Gastroesophageal sphincter (tissue), 4 donors: Measurements from ENCODE around the gene TRIM2. TPM values are rescaled to one million over a fixed set of nuclear protein-coding genes. Genes with fewer than 3 reads are reported as not detected.

Experiments
- ATAC-seq: fragments of 150-250 bp; one replicate; pipeline ENCODE4 v1.9.1; 2016; ENCODE audit warnings: mild to moderate bottlenecking, moderate library complexity
- H3K27ac ChIP-seq, 4 donors: fragments of 200-600 bp; sonication (generic) in 3 of 4; 1 replicate in 3 of 4; 2 replicates in 1 of 4; pipeline ENCODE4 v1.5.1; 2016 to 2019
- H3K27me3 ChIP-seq: fragments of 200-600 bp; sonication (generic); one replicate; pipeline ENCODE4 v1.5.1; 2019
- H3K36me3 ChIP-seq, 2 donors: fragments of 200-600 bp; sonication (generic); one replicate each; pipeline ENCODE4 v1.5.1; 2019; ENCODE audit warnings: control low read depth in 1 of 2
- H3K4me1 ChIP-seq, 3 donors: fragments of 200-600 bp; sonication (generic); 1 replicate in 2 of 3; 2 replicates in 1 of 3; pipeline ENCODE4 v1.5.1; 2016 to 2019; ENCODE audit warnings: control low read depth in 2 of 3
- H3K4me3 ChIP-seq, 2 donors: fragments of 200-600 bp; sonication (generic); one replicate each; pipeline ENCODE4 v1.5.1; 2019; ENCODE audit warnings: mild to moderate bottlenecking in 1 of 2, moderate library complexity in 1 of 2
- H3K9me3 ChIP-seq, 3 donors: fragments of 200-600 bp; sonication (generic); one replicate each; pipeline ENCODE4 v1.5.1; 2017 to 2019; ENCODE audit warnings: control low read depth in 2 of 3
- CTCF ChIP-seq, 4 experiments: fragments of 200-600 bp in 2 of 4; fragments of 450-650 bp in 2 of 4; sonication (generic) in 1 of 4; IDR thresholded peaks; one replicate each; pipeline ENCODE4 v1.5.1; 2017 to 2019; ENCODE audit warnings: antibody characterized with exemption in 4 of 4, mild to moderate bottlenecking in 2 of 4, moderate library complexity in 2 of 4
- EP300 ChIP-seq: sonication (generic); formaldehyde crosslinking; IDR thresholded peaks from one replicate; pipeline ENCODE4 v1.6.1; 2017; ENCODE audit warnings: antibody characterized with exemption, mild to moderate bottlenecking
- POLR2A ChIP-seq, 2 donors: fragments of 450-650 bp; IDR thresholded peaks; one replicate each; pipeline ENCODE4 v1.6.1; 2017; ENCODE audit warnings: antibody characterized with exemption in 2 of 2, mild to moderate bottlenecking in 2 of 2, moderate library complexity in 1 of 2
- POLR2AphosphoS5 ChIP-seq: sonication (generic); formaldehyde crosslinking; IDR thresholded peaks from one replicate; pipeline ENCODE4 v1.6.1; 2017; ENCODE audit warnings: antibody characterized with exemption
- WGBS, 2 donors: methylation state at CpG; one replicate each; pipeline ENCODE4 v1.1.5; 2018; ENCODE audit warnings: low coverage in 1 of 2; 5-methylcytosine and 5-hydroxymethylcytosine counted together
- total RNA-seq, 4 donors: library from RNA; depleted of rRNA; stranded (reverse); fragments of >200 nt; gene quantifications; one replicate each; pipeline ENCODE4 v1.1.0, GENCODE V29; 2016

The TRIM2 gene
- total RNA-seq, 4 donors from 2014 or later = 31.2 to 59.2 (median 44.4) TPM

DNA sequence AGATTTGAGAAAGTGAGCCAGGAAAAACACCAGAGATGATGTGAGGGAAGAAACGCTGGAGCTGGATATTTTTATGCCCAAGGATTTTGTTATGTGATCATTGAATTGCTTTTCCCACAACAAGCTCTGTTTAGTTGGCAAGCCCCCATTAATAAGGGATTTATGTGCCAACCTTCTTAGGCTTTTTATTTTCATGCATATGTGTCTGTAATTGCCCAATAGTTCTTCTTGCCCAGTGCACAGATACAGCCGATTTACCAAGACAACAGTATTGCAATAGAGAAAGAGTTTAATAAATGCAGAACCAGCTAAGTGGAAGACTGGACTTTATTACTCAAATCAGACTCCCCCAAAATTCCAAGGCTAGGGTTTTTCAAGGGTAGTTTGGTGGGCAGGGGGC, 57.7 kb downstream of the TRIM2 start:
- H3K9me3 ChIP-seq = peaks cover 0 to 4% (median 0%) of the 10 kb centered on the region in 3 donors
- TF ChIP-seq POLR2AphosphoS5 = no peak
- TF ChIP-seq EP300 = no peak
- no peak for TF ChIP-seq POLR2A (IDR thresholded peaks at IDR 0.05)
- TF ChIP-seq CTCF (IDR thresholded peaks at IDR 0.05) = no peak
- peaks cover 0 to 55% (median 0%) of the 10 kb centered on the region in 3 donors for H3K4me1 ChIP-seq
- ATAC-seq = no peak
- WGBS, 2 donors = 75 to 100% methylated on average over 1 of the region's 2 CpGs
- H3K27ac ChIP-seq = no peak overlapping the region
- no peak overlapping the region for H3K4me3 ChIP-seq
- H3K27me3 ChIP-seq = no peaks in the 10 kb centered on the region
- no peaks in the 10 kb centered on the region for H3K36me3 ChIP-seq

DNA sequence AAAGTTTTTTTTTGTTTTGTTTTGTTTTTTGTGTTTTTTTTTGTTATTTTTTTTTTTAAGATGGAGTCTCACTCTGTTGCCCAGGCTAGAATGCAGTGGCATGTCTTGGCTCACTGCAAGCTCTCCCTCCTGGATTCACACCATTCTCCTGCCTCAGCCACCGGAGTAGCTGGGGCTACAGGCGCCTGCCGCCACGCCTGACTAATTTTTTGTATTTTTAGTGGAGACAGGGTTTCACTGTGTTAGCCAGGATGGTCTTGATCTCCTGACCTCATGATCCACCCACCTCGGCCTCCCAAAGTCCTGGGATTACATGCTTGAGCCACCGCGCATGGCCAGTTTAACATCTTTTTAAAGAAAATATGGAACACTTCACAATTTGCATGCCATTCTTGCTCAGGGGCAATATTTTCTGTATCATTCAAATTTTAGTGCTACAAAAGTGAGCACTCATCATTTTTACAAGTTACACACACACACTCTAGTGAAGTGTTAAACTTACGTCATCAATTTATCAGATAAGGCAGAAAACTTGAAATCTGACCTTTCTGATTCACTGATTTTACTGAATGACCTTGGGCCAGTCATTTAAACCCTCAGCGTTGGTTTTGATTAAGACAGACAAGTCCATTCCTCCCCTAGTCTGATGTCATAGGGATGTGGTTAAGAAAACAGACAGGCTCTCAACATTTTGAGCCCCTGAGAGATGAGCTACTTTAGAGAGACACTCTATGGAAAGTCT, 61.2 kb downstream of the TRIM2 start:
- Histone ChIP-seq H3K9me3 (peaks cover 0 to 4% (median 0%) of the 10 kb centered on the region in 3 donors), H3K36me3 (peaks cover 0 to 3% of the 10 kb centered on the region in 2 donors), H3K27ac (no peak overlapping the region), H3K4me3 (no peak overlapping the region), H3K4me1 (peaks cover 0 to 50% (median 0%) of the 10 kb centered on the region in 3 donors), H3K27me3 (no peaks in the 10 kb centered on the region)
- WGBS, 2 donors = 87% methylated on average over 9 of the region's 9 CpGs; no CpG with 5 or more reads in 1 of the 2 donors
- TF ChIP-seq POLR2AphosphoS5 = no peak
- TF ChIP-seq EP300 = no peak
- no peak for TF ChIP-seq POLR2A (IDR thresholded peaks at IDR 0.05)
- TF ChIP-seq CTCF (IDR thresholded peaks at IDR 0.05) = no peak
- no peak for ATAC-seq

- peaks cover 0 to 6% of the 10 kb centered on the region in 2 donors for H3K36me3 ChIP-seq
- WGBS, 2 donors = 29 to 31% methylated on average over 3 of the region's 3 CpGs
- peak; percentile 41 for TF ChIP-seq POLR2AphosphoS5
- no peak for TF ChIP-seq CTCF (IDR thresholded peaks at IDR 0.05)
- ATAC-seq = no peak
- H3K4me1 ChIP-seq = peaks cover 0 to 44% (median 0%) of the 10 kb centered on the region in 3 donors
- peak overlapping the region in 1 of 4 donors; percentile 53 for H3K27ac ChIP-seq
- H3K4me3 ChIP-seq = no peak overlapping the region
- no peaks in the 10 kb centered on the region for H3K27me3 ChIP-seq
- no peaks in the 10 kb centered on the region for H3K9me3 ChIP-seq
Observed at GRCh38 chr4:153266988-153267387, 62.7 kb downstream of the TRIM2 start.

- 61 to 97% methylated on average over 3 to 5 of the region's 7 CpGs for WGBS, 2 donors
- no peak for TF ChIP-seq EP300
- no peak for TF ChIP-seq POLR2AphosphoS5
- TF ChIP-seq CTCF (IDR thresholded peaks at IDR 0.05) = no peak
- no peak for TF ChIP-seq POLR2A (IDR thresholded peaks at IDR 0.05)
- Histone ChIP-seq H3K27me3 (no peaks in the 10 kb centered on the region), H3K4me3 (no peak overlapping the region), H3K9me3 (no peaks in the 10 kb centered on the region), H3K4me1 (peaks cover 0 to 44% (median 0%) of the 10 kb centered on the region in 3 donors), H3K27ac (peak overlapping the region in 1 of 4 donors; percentile 53), H3K36me3 (peaks cover 0 to 6% of the 10 kb centered on the region in 2 donors)
- no peak for ATAC-seq
Observed at GRCh38 chr4:153267890-153268289, 63.6 kb downstream of the TRIM2 start.

- Histone ChIP-seq H3K4me3 (no peak overlapping the region), H3K9me3 (no peaks in the 10 kb centered on the region), H3K27ac (peak overlapping the region in 1 of 4 donors; percentile 53), H3K36me3 (peaks cover 0 to 6% of the 10 kb centered on the region in 2 donors), H3K27me3 (no peaks in the 10 kb centered on the region), H3K4me1 (peaks cover 0 to 44% (median 0%) of the 10 kb centered on the region in 3 donors)
- 61 to 73% methylated on average over 3 to 4 of the region's 4 CpGs for WGBS, 2 donors
- TF ChIP-seq EP300 (no peak), POLR2A (IDR thresholded peaks at IDR 0.05) (no peak), POLR2AphosphoS5 (no peak), CTCF (IDR thresholded peaks at IDR 0.05) (no peak)
- ATAC-seq = no peak
Observed at GRCh38 chr4:153268295-153268694, 64.1 kb downstream of the TRIM2 start.
